ENCODE measurements around the gene MAK.

The MAK gene

GRCh38 chr6:10713962-10714361 lies 124.4 kb downstream of the MAK start:
- Histone ChIP-seq H3K23ac (ENCODE audit: low read depth, low read length, poor library complexity) (no peak overlapping the region), H3K9me3 (replicated peaks in 1 of 2; ENCODE audit: control insufficient read depth in 2 of 2, insufficient read depth in 1 of 2, low read depth in 1 of 2, low read length in 2 of 2) (peaks cover 0 to 8% of the 10 kb centered on the region in 2 donors), H3K4me3 (ENCODE audit: low read length in 2 of 2) (no peak overlapping the region), H2BK120ac (ENCODE audit: low read depth, low read length) (no peak overlapping the region), H3K27me3 (ENCODE audit: control insufficient read depth in 3 of 3, insufficient read depth in 3 of 3, low read depth in 1 of 3, low read length in 3 of 3) (no peaks in the 10 kb centered on the region), H4K8ac (ENCODE audit: low read depth, low read length) (no peak overlapping the region), H2BK15ac (ENCODE audit: low read length) (no peak overlapping the region), H3K18ac (ENCODE audit: low read length) (no peak overlapping the region), H3K9ac (ENCODE audit: low read depth, low read length, poor library complexity) (no peak overlapping the region), H3K79me1 (ENCODE audit: low read depth, low read length) (no peaks in the 10 kb centered on the region), H3K4ac (ENCODE audit: low read length) (no peak overlapping the region), H3K14ac (ENCODE audit: low read length) (no peak overlapping the region), H2BK12ac (ENCODE audit: low read length) (no peak overlapping the region), H2AFZ (ENCODE audit: low read length) (no peak overlapping the region), H3K4me2 (ENCODE audit: insufficient read depth, low read length, poor library complexity, severe bottlenecking) (no peak overlapping the region), H4K91ac (ENCODE audit: low read depth, low read length, poor library complexity) (no peak overlapping the region), H2BK5ac (ENCODE audit: low read length) (no peak overlapping the region), H3K27ac (replicated peaks; ENCODE audit: low read length) (no peak overlapping the region), H2AK5ac (ENCODE audit: low read depth, low read length) (no peak overlapping the region), H3K36me3 (replicated peaks in 1 of 2; ENCODE audit: control insufficient read depth in 2 of 2, insufficient read depth in 2 of 2, low read length in 2 of 2) (peaks cover 0 to 23% of the 10 kb centered on the region in 2 donors), H3K4me1 (ENCODE audit: control insufficient read depth in 2 of 2, insufficient read depth in 1 of 2, low read depth in 1 of 2, low read length in 2 of 2) (no peaks in the 10 kb centered on the region)
- WGBS, 2 donors (ENCODE audit: extremely low coverage in 2 of 2, insufficient read length in 2 of 2, insufficient replicate concordance in 1 of 2) = no CpG with 5 or more reads among the region's 8 CpGs
- no peak for DNase-seq (ENCODE audit: low spot score)

Small RNAs within 50 kb of the gene (small RNA-seq; reads per million reads assigned to genes)
- gene RNA5SP203 (ENCODE audit: insufficient read depth) = 1.2 reads per million

All from neuronal stem cell (in vitro differentiated cells).